HepG2 (cell line): ENCODE measurements around the gene DNASE2. TPM values are rescaled to one million over a fixed set of nuclear protein-coding genes. Genes with fewer than 3 reads are reported as not detected.
A peak's percentile ranks its signal among the peaks of the same experiment; 100 is the strongest.

Experiments
- ATAC-seq: fragments of 200-7000 bp; cut with Tn5 transposase; 3 replicates; pipeline ENCODE4 v1.9.1; 2020; ENCODE audit warnings: mild to moderate bottlenecking, moderate library complexity
- BruUV-seq: library from RNA; stranded (reverse); fragments of 400-500 nt; replicated peaks from 2 replicates; lab custom pipeline; 2021; lab: Mats Ljungman, UMichigan
- CTCF ChIA-PET: fragments of 300-600 bp; formaldehyde crosslinking; extraction: SDS; loops from one replicate; lab custom pipeline; 2021; ENCODE audit warnings: low total read pairs, inconsistent platforms, low intra/inter-chr PET ratio; lab: Yijun Ruan, JAX
- POLR2A ChIA-PET: fragments of 350-600 bp; sonication (Branson Sonifier 250); formaldehyde crosslinking; loops from one replicate; lab custom pipeline; 2020; ENCODE audit warnings: antibody characterized with exemption, inconsistent platforms; lab: Yijun Ruan, JAX
- DNase-seq: peaks from one replicate; pipeline ENCODE4 v3.0.0-alpha.2; 2015; ENCODE audit warnings: low spot score
- FAIRE-seq: peaks from 3 replicates; lab custom pipeline; 2011; peaks lifted over from hg19 to GRCh38; lab: Jason Lieb, UNC
- H2AFZ ChIP-seq: one replicate; pipeline ENCODE4 v1.6.1; 2011; ENCODE audit warnings: low read length, inconsistent platforms
- H3K27ac ChIP-seq: fragments of 300-600 bp; 3 replicates; pipeline ENCODE4 v1.8.0; 2011; ENCODE audit warnings: mixed run types, mild to moderate bottlenecking, mixed read lengths, low read length, inconsistent platforms; ENCODE audit not compliant: insufficient read depth; ENCODE audit errors: extremely low read length
- H3K27me3 ChIP-seq, 2 experiments: fragments of 200-600 bp in 1 of 2; 2 replicates in 1 of 2; 3 replicates in 1 of 2; pipeline versions ENCODE4 v1.6.0 to v1.8.0; 2011; ENCODE audit warnings: low read length in 2 of 2, mild to moderate bottlenecking in 2 of 2, moderate library complexity in 2 of 2, inconsistent platforms in 1 of 2; ENCODE audit not compliant: insufficient read depth in 2 of 2, control insufficient read depth in 1 of 2
- H3K36me3 ChIP-seq, 2 experiments: fragments of 200-600 bp in 1 of 2; replicated peaks in 1 of 2; 2 replicates in 1 of 2; 3 replicates in 1 of 2; pipeline versions ENCODE4 v1.5.1 to v1.8.0; 2011; ENCODE audit warnings: low read length in 2 of 2, inconsistent platforms in 1 of 2; ENCODE audit not compliant: insufficient read depth in 2 of 2, control insufficient read depth in 1 of 2
- H3K4me1 ChIP-seq: 2 replicates; pipeline ENCODE4 v1.5.1; 2012; ENCODE audit warnings: low read length, inconsistent platforms; ENCODE audit not compliant: insufficient read depth
- H3K4me2 ChIP-seq: 2 replicates; pipeline ENCODE4 v1.6.0; 2011; ENCODE audit warnings: low read depth, low read length, inconsistent platforms
- H3K4me3 ChIP-seq, 3 experiments: fragments of 200-600 bp in 1 of 3; sonication (generic), shearing (Covaris generic) in 1 of 3; replicated peaks in 1 of 3; 2 replicates each; pipeline ENCODE4 v1.5.1; 2011 to 2016; ENCODE audit warnings: low read length in 3 of 3, inconsistent platforms in 2 of 3, low read depth in 2 of 3, mild to moderate bottlenecking in 2 of 3, control low read depth in 1 of 3, mixed read lengths in 1 of 3; ENCODE audit not compliant: insufficient read depth in 1 of 3
- H3K79me2 ChIP-seq: one replicate; pipeline ENCODE4 v1.6.1; 2011; ENCODE audit warnings: low read length, inconsistent platforms; ENCODE audit not compliant: insufficient read depth
- H3K9ac ChIP-seq: 2 replicates; pipeline ENCODE4 v1.6.0; 2011; ENCODE audit warnings: mild to moderate bottlenecking, low read depth, low read length, inconsistent platforms; ENCODE audit not compliant: insufficient read depth
- H3K9me3 ChIP-seq: 2 replicates; pipeline ENCODE4 v1.5.1; 2012; ENCODE audit warnings: mild to moderate bottlenecking, low read length
- H4K20me1 ChIP-seq: 2 replicates; pipeline ENCODE4 v1.6.0; 2011; ENCODE audit warnings: inconsistent platforms, mild to moderate bottlenecking, low read length, moderate library complexity; ENCODE audit not compliant: insufficient read depth
- ATF7-NPFF ChIP-seq: sonication (generic); formaldehyde crosslinking; IDR thresholded peaks from 2 replicates; pipeline ENCODE4 v1.8.1; 2023; ENCODE audit warnings: mild to moderate bottlenecking, low read depth, missing genetic modification reagents, moderate library complexity
- EEA1 ChIP-seq: sonication (generic); formaldehyde crosslinking; IDR thresholded peaks from 2 replicates; pipeline ENCODE4 v1.5.1; 2020; ENCODE audit warnings: mild to moderate bottlenecking, missing genetic modification reagents, borderline replicate concordance
- FOXK2 ChIP-seq: fragments of 450-650 bp; IDR thresholded peaks from 2 replicates; pipeline ENCODE4 v1.6.1; 2016
- KDM4B ChIP-seq: sonication (generic); formaldehyde crosslinking; IDR thresholded peaks from 2 replicates; pipeline ENCODE4 v1.4.0; 2020; ENCODE audit warnings: missing genetic modification reagents
- KLF15 ChIP-seq: sonication (generic); formaldehyde crosslinking; IDR thresholded peaks from 2 replicates; pipeline ENCODE4 v1.8.1; 2023; ENCODE audit warnings: borderline replicate concordance, mild to moderate bottlenecking, inconsistent platforms, missing genetic modification reagents, mixed read lengths
- LCORL ChIP-seq, 2 experiments: fragments of 450-650 bp in 1 of 2; sonication (generic) in 1 of 2; formaldehyde crosslinking in 1 of 2; IDR thresholded peaks; 2 replicates each; pipeline versions ENCODE4 v1.5.0 to v1.6.1; 2017 to 2020; ENCODE audit warnings: antibody characterized with exemption in 1 of 2, missing genetic modification reagents in 1 of 2
- ZEB1 ChIP-seq: IDR thresholded peaks from 2 replicates; pipeline ENCODE4 v1.6.1; 2012; ENCODE audit warnings: mild to moderate bottlenecking, low read depth, inconsistent platforms; ENCODE audit not compliant: insufficient replicate concordance
- ZFP1 ChIP-seq: IDR thresholded peaks from 2 replicates; pipeline ENCODE4 v1.6.1; 2016
- ZNF460 ChIP-seq: sonication (generic); formaldehyde crosslinking; IDR thresholded peaks from 2 replicates; pipeline ENCODE4 v1.5.1; 2020; ENCODE audit warnings: missing genetic modification reagents, mild to moderate bottlenecking, borderline replicate concordance
- WGBS: methylation state at CpG from one replicate; pipeline ENCODE4 v1.1.6; 2017; ENCODE audit warnings: low lambda C conversion rate; 5-methylcytosine and 5-hydroxymethylcytosine counted together
- in situ Hi-C: cut with HindIII; loops from 2 replicates; pipeline ENCODE4 v1.10.0; 2017; ENCODE audit warnings: low pct_unique_long_range_greater_than_20kb; ENCODE audit not compliant: extremely low pct_ligation_motif_present
- intact Hi-C: fragments of 100-400 bp; cut with micrococcal nuclease; formaldehyde crosslinking; loops from one replicate; pipeline ENCODE4 v1.10.0; 2022; ENCODE audit not compliant: unreplicated experiment
- polyA plus RNA-seq, 8 experiments: library from polyadenylated mRNA; depleted of rRNA in 3 of 8; stranded (reverse) in 7 of 8; unstranded in 1 of 8; fragments of >200 nt; fragmentation: Illumina TruSeq in 4 of 8; extraction: Trizol in 4 of 8; gene quantifications; 2 replicates each; pipeline versions ENCODE4 v1.2.1 to v1.2.3, GENCODE V29; 2011 to 2016; ENCODE audit warnings: low read depth in 4 of 8, missing spikeins in 1 of 8, mixed read lengths in 1 of 8; ENCODE audit not compliant: insufficient read depth in 1 of 8
- total RNA-seq, 5 experiments: library from RNA; depleted of rRNA; stranded (reverse); fragments of >200 nt; fragmentation: Illumina TruSeq; extraction: Trizol; gene quantifications; 2 replicates each; pipeline ENCODE4 v1.2.3, GENCODE V29; 2016; ENCODE audit warnings: low read depth in 1 of 5
- TF ChIP-seq, protein P1 (sequence below): sonication (generic); formaldehyde crosslinking; IDR thresholded peaks from 2 replicates; pipeline ENCODE4 v1.5.1; 2020; ENCODE audit warnings: missing genetic modification reagents, mild to moderate bottlenecking, borderline replicate concordance
- TF ChIP-seq, protein P2 (sequence below): IDR thresholded peaks from 2 replicates; pipeline ENCODE4 v1.6.1; 2016; ENCODE audit warnings: low read depth, borderline replicate concordance

DNASE2 gene
- total and polyA plus RNA-seq, 2 of the 13 experiments (the other 11 are each of a cell fraction or from before 2014, with no cell fraction given), result 7.5 to 16.2 TPM

DNA sequence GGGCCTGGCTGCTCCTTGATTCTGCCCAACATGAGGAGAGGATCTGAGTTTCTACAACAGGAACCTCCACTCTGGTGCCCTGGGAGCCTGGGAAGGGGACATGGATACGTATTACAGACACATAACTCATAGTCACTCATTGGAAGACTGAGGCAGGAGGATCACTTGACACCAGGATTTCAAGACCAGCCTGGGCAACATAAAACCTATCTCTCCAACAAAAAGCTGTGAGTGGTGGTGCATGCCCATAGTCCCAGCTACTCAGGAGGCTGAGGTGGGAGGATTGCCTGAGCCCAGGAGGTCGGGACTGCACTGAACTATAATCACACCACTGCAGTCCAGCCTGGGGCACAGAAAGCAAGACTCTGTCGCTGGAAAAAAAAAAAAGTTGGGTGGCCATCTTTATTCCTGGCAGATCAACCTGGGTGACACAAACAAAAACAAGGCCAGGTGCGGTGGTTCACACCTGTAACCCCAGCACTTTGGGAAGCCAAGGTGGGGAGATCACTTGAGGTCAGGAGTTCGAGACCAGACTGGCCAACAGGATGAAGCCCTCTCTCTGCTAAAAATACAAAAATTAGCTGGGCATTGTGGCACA, 6.9 kb upstream of the DNASE2 start:
- in situ Hi-C loops, result no loop called here
- peaks cover 13% of the 10 kb centered on the region for H3K9me3 ChIP-seq
- no peak for FAIRE-seq
- POLR2A ChIA-PET, result no interaction called here
- no TSS peak for BruUV-seq
- intact Hi-C loops, result no loop called here
- H3K4me2 ChIP-seq, result no peak overlapping the region
- CTCF ChIA-PET, result no interaction called here
- H3K79me2 ChIP-seq, result peaks cover 8% of the 10 kb centered on the region
- no peaks in the 10 kb centered on the region for H3K36me3 ChIP-seq
- no peaks in the 10 kb centered on the region for H4K20me1 ChIP-seq
- WGBS, result 3% methylated on average over 5 of the region's 5 CpGs
- peaks cover 0 to 18% of the 10 kb centered on the region in 2 experiments; a peak in 3 of 5 replicates for H3K27me3 ChIP-seq
- no peak for ATAC-seq
- H3K4me3 ChIP-seq, result no peak overlapping the region
- H3K27ac ChIP-seq, result no peak overlapping the region
- no peak overlapping the region for H3K9ac ChIP-seq
- peak overlapping the region; percentile 27 for H2AFZ ChIP-seq
- peaks cover 47% of the 10 kb centered on the region for H3K4me1 ChIP-seq
- no peak for TF ChIP-seq KDM4B (CRISPR knock-in tag)
- DNase-seq, result no peak

DNA sequence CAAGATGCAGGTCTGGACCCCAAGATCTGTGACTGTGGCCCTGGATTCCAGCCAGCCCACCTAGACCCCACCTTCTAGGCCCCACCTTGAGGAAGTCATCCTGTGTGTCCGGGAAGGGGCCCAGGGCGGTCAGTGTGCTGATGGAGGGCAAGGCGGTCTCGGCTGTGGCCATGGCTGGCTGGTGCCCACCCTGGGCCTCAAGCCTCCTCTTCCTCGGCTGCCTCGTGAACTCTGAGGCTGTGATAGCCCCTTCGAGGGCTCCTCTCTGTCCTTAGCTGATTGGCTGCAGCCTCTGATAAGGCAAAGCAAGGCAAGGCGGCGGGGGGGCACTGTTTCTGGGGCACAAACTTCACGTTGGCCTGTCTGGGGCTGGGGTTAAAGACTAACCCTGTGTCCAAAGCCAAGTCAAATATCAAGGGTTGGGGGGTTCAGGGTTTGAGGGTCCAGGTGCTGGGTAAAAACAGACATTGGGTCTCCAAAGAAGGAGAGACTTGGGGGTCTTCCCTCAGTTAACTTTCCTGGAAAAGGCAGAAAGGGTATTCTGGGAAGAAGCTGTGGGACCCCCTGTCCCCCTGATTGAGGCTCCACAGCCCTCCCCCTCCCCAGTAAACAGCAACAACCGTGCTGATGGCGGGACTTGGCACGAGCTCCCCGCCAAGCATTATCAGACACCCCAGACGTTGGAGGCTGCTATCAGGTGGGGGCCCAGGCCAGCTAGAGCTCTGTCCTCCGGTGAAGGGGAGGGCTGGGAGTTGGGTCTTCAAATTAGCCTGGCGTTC, 5.9 kb upstream of the DNASE2 start, which contains the start of gene KLF1:
TSS of gene KLF1 (minus strand) at position 233 of the 779 bp plus-strand sequence. CDS start at position 172, 61 bp downstream.
- CTCF ChIA-PET, result no interaction called here

More for the DNA sequence above, 5.9 kb upstream of the DNASE2 start, which contains the start of gene KLF1:
- Histone ChIP-seq H2AFZ (no peak within 1 kb of the TSS), H3K4me3 (peak within 1 kb of the TSS in 2 of 3 experiments; percentile 48 to 69; a peak in 3 of 6 replicates), H3K27me3 (peaks cover 0 to 18% of the 10 kb centered on the region in 2 experiments; a peak in 3 of 5 replicates), H3K4me2 (peak within 1 kb of the TSS; percentile 80), H3K4me1 (peaks cover 45% of the 10 kb centered on the region), H3K36me3 (no peaks in the 10 kb centered on the region), H4K20me1 (no peaks in the 10 kb centered on the region), H3K9me3 (peaks cover 13% of the 10 kb centered on the region), H3K27ac (no peak within 1 kb of the TSS), H3K9ac (no peak within 1 kb of the TSS), H3K79me2 (peaks cover 8% of the 10 kb centered on the region)
- POLR2A ChIA-PET, result no interaction called here
- in situ Hi-C loops (no loop called here), intact Hi-C loops (no loop called here)
- no peak for TF ChIP-seq ZEB1
- TF ChIP-seq ATF7-NPFF (CRISPR knock-in tag), result no peak
- no peak for TF ChIP-seq ZFP1
- TF ChIP-seq ZNF460 (CRISPR knock-in tag), result no peak
- no peak for TF ChIP-seq EEA1
- TF ChIP-seq, protein P1, sequence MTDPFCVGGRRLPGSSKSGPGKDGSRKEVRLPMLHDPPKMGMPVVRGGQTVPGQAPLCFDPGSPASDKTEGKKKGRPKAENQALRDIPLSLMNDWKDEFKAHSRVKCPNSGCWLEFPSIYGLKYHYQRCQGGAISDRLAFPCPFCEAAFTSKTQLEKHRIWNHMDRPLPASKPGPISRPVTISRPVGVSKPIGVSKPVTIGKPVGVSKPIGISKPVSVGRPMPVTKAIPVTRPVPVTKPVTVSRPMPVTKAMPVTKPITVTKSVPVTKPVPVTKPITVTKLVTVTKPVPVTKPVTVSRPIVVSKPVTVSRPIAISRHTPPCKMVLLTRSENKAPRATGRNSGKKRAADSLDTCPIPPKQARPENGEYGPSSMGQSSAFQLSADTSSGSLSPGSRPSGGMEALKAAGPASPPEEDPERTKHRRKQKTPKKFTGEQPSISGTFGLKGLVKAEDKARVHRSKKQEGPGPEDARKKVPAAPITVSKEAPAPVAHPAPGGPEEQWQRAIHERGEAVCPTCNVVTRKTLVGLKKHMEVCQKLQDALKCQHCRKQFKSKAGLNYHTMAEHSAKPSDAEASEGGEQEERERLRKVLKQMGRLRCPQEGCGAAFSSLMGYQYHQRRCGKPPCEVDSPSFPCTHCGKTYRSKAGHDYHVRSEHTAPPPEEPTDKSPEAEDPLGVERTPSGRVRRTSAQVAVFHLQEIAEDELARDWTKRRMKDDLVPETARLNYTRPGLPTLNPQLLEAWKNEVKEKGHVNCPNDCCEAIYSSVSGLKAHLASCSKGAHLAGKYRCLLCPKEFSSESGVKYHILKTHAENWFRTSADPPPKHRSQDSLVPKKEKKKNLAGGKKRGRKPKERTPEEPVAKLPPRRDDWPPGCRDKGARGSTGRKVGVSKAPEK (CRISPR knock-in tag), result no peak
- TF ChIP-seq KLF15 (CRISPR knock-in tag), result no peak
- TF ChIP-seq FOXK2, result no peak
- no peak for TF ChIP-seq LCORL (IDR thresholded peaks at IDR 0.05)
- no peak for TF ChIP-seq LCORL (CRISPR knock-in tag; IDR thresholded peaks at IDR 0.05)
- TF ChIP-seq, protein P2, sequence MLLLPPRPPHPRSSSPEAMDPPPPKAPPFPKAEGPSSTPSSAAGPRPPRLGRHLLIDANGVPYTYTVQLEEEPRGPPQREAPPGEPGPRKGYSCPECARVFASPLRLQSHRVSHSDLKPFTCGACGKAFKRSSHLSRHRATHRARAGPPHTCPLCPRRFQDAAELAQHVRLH, result no peak
- 0% methylated on average over 4 of the region's 17 CpGs for WGBS
- no peak for FAIRE-seq
- ATAC-seq, result no peak
- DNase-seq, result no peak
- BruUV-seq, result no TSS peak
